ENCODE measurements around the gene ENGASE. TPM values are rescaled to one million over a fixed set of nuclear protein-coding genes. Genes with fewer than 3 reads are reported as not detected.

Gene ENGASE
- total and polyA plus RNA-seq, 2 of the 4 experiments (the other 2 are of a cell fraction): 3.9 to 12.1 TPM

DNA sequence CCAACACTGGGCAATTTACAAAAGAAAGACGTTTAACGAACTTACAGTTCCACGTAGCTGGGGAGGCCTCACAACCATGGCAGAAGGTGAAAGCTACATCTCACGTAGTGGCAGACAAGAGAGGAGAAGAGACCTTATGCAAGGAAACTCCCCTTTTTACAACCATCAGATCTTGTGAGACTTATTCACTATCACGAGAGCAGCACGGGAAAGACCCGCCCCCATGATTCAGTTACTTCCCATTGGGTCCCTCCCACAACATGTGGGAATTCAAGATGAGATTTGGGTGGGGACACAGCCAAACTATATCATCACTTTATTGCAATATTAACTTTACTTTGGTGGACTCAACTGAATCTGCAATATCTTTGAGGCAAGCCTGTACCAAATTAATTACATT is 11.9 kb upstream of the ENGASE start:
- in situ Hi-C loops (cut with MboI; ENCODE audit: low sequenced_read_pairs): no loop called here
- H3K79me1 ChIP-seq (ENCODE audit: low read depth in 1 of 2, low read length in 2 of 2): no peaks in the 10 kb centered on the region
- TF ChIP-seq, protein P1, sequence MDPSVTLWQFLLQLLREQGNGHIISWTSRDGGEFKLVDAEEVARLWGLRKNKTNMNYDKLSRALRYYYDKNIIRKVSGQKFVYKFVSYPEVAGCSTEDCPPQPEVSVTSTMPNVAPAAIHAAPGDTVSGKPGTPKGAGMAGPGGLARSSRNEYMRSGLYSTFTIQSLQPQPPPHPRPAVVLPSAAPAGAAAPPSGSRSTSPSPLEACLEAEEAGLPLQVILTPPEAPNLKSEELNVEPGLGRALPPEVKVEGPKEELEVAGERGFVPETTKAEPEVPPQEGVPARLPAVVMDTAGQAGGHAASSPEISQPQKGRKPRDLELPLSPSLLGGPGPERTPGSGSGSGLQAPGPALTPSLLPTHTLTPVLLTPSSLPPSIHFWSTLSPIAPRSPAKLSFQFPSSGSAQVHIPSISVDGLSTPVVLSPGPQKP (IDR thresholded peaks at IDR 0.05; ENCODE audit: borderline replicate concordance, low read depth, low read length): no peak
- TF ChIP-seq BHLHE40 (IDR thresholded peaks at IDR 0.05; ENCODE audit: low read depth, low read length) (no peak), MAFK (IDR thresholded peaks at IDR 0.05; ENCODE audit: low read depth, low read length) (no peak), CEBPB (IDR thresholded peaks at IDR 0.05; ENCODE audit: low read depth, low read length) (no peak), RCOR1 (IDR thresholded peaks at IDR 0.05; ENCODE audit: insufficient replicate concordance, low read length) (no peak), RFX5 (IDR thresholded peaks at IDR 0.05; ENCODE audit: low read depth, low read length) (no peak), RAD21 (IDR thresholded peaks at IDR 0.05; ENCODE audit: low read length) (no peak), CHD1 (IDR thresholded peaks at IDR 0.05; ENCODE audit: low read depth, low read length) (no peak), MAZ (IDR thresholded peaks at IDR 0.05; ENCODE audit: borderline replicate concordance, low read depth, low read length) (no peak), SMC3 (IDR thresholded peaks at IDR 0.05; ENCODE audit: low read depth, low read length) (no peak), NFE2L2 (IDR thresholded peaks at IDR 0.05; ENCODE audit: low read depth, low read length) (no peak), FOS (IDR thresholded peaks at IDR 0.05; ENCODE audit: low read depth, low read length) (no peak), USF2 (IDR thresholded peaks at IDR 0.05; ENCODE audit: low read depth, low read length) (no peak), POLR2A (IDR thresholded peaks at IDR 0.05; ENCODE audit: low read depth, low read length) (no peak), MXI1 (IDR thresholded peaks at IDR 0.05; ENCODE audit: borderline replicate concordance, low read depth, low read length) (no peak)
- TF ChIP-seq, protein P2, sequence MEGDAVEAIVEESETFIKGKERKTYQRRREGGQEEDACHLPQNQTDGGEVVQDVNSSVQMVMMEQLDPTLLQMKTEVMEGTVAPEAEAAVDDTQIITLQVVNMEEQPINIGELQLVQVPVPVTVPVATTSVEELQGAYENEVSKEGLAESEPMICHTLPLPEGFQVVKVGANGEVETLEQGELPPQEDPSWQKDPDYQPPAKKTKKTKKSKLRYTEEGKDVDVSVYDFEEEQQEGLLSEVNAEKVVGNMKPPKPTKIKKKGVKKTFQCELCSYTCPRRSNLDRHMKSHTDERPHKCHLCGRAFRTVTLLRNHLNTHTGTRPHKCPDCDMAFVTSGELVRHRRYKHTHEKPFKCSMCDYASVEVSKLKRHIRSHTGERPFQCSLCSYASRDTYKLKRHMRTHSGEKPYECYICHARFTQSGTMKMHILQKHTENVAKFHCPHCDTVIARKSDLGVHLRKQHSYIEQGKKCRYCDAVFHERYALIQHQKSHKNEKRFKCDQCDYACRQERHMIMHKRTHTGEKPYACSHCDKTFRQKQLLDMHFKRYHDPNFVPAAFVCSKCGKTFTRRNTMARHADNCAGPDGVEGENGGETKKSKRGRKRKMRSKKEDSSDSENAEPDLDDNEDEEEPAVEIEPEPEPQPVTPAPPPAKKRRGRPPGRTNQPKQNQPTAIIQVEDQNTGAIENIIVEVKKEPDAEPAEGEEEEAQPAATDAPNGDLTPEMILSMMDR (conservative IDR thresholded peaks at IDR 0.05; ENCODE audit: low read depth, low read length): no peak
- ChIA-PET CTCF (no interaction called here), POLR2A (ENCODE audit: unreplicated experiment) (interaction anchor here (0.6 kb wide), 1 partner anchor 12 kb away, joined by 4 read pairs; the partner anchor contains the start of gene ENGASE)
- H3K4me1 ChIP-seq (ENCODE audit: control insufficient read depth, insufficient read depth, low read length): no peaks in the 10 kb centered on the region
- no peak overlapping the region for H4K5ac ChIP-seq (ENCODE audit: low read depth, low read length)
- H3K14ac ChIP-seq (replicated peaks; ENCODE audit: low read depth, low read length): no peak overlapping the region
- no peak for ATAC-seq (ENCODE audit: low read depth)
- no peak overlapping the region for H4K91ac ChIP-seq (ENCODE audit: insufficient read depth, low read depth, low read length)
- no peak overlapping the region for H3K9ac ChIP-seq (ENCODE audit: low read depth, low read length)
- DNase-seq: no peak
- no CpG with 5 or more reads among the region's 7 CpGs for WGBS, 2 experiments (ENCODE audit: extremely low coverage in 2 of 2, insufficient read length in 1 of 2)
- H2BK20ac ChIP-seq (ENCODE audit: low read depth, low read length): no peak overlapping the region
- no peak overlapping the region for H3K4me3 ChIP-seq (ENCODE audit: insufficient read depth, low read depth, low read length)
- no peak overlapping the region for H2AK5ac ChIP-seq (ENCODE audit: low read depth, low read length)
- no peak overlapping the region for H2AK9ac ChIP-seq (replicated peaks; ENCODE audit: low read depth, low read length, poor library complexity)
- H3K4me2 ChIP-seq (ENCODE audit: low read depth, low read length): no peak overlapping the region
- no peak overlapping the region for H3K27ac ChIP-seq (ENCODE audit: insufficient read depth, low read length)
- no peak overlapping the region for H4K8ac ChIP-seq (ENCODE audit: low read depth in 2 of 2, low read length in 2 of 2)
- dilution Hi-C loops (cut with HindIII; ENCODE audit: low sequenced_read_pairs, unreplicated experiment): no loop called here
- no peak overlapping the region for H3K4ac ChIP-seq (ENCODE audit: low read depth, low read length)
- H3K18ac ChIP-seq (ENCODE audit: low read depth, low read length): no peak overlapping the region
- H4K20me1 ChIP-seq (ENCODE audit: insufficient read depth, low read length): no peaks in the 10 kb centered on the region
- no peak overlapping the region for H2BK15ac ChIP-seq (ENCODE audit: low read depth, low read length)
- H3K27me3 ChIP-seq (ENCODE audit: control insufficient read depth, insufficient read depth, low read length): peaks cover 12% of the 10 kb centered on the region
- H3K36me3 ChIP-seq (ENCODE audit: control insufficient read depth, insufficient read depth, low read length): no peaks in the 10 kb centered on the region
- intact Hi-C loops (cut with micrococcal nuclease): no loop called here
- H3K56ac ChIP-seq (ENCODE audit: extremely low read depth, insufficient read depth, low read length): no peak overlapping the region
- no TSS peak for BruUV-seq (replicated peaks)
- H2BK5ac ChIP-seq (ENCODE audit: low read depth, low read length, poor library complexity, severe bottlenecking): no peak overlapping the region
- no peaks in the 10 kb centered on the region for H3K9me3 ChIP-seq (ENCODE audit: control insufficient read depth, insufficient read depth, low read length)
- no peak overlapping the region for H3K23ac ChIP-seq (ENCODE audit: low read depth, low read length)
- H2BK120ac ChIP-seq (ENCODE audit: low read depth, low read length): no peak overlapping the region
- no peak overlapping the region for H2AFZ ChIP-seq (replicated peaks; ENCODE audit: low read length, poor library complexity)
- H3K9me1 ChIP-seq (ENCODE audit: insufficient read depth, low read length): no peaks in the 10 kb centered on the region
